Fibroblast of skin of right quadriceps (primary cell): ENCODE measurements around the gene ALDH1A2.
"Not testable (repeated sequence)": the region's sequence is repeated elsewhere in the genome, so short reads cannot be mapped to it uniquely, and the experiment has no call there.

Source experiments
- DNase-seq: peaks from one replicate; pipeline ENCODE4 v3.0.0-alpha.2; 2013

ALDH1A2 gene

GRCh38 chr15:58066042-58066867, 744 bp upstream of the ALDH1A2 start:
- DNase-seq = peak; percentile 40

GRCh38 chr15:58064980-58065444, 499 bp downstream of the ALDH1A2 start:
- DNase-seq = no peak

- DNase-seq = no peak
Observed at GRCh38 chr15:58064082-58064979, 1.2 kb downstream of the ALDH1A2 start.

GRCh38 chr15:58063614-58064013, 1.9 kb downstream of the ALDH1A2 start:
- DNase-seq = no peak

GRCh38 chr15:58062983-58063382, 2.5 kb downstream of the ALDH1A2 start:
- no peak for DNase-seq

- no peak for DNase-seq
Observed at GRCh38 chr15:58062175-58062574, 3.3 kb downstream of the ALDH1A2 start.

GRCh38 chr15:58060575-58060974, 4.9 kb downstream of the ALDH1A2 start:
- DNase-seq = no peak

- no peak for DNase-seq
Observed at GRCh38 chr15:58058729-58059128, 6.8 kb downstream of the ALDH1A2 start.

- DNase-seq = no peak
Observed at GRCh38 chr15:58058073-58058472, 7.4 kb downstream of the ALDH1A2 start.

- no peak for DNase-seq
Observed at GRCh38 chr15:58057559-58057958, 8.0 kb downstream of the ALDH1A2 start.

- no peak for DNase-seq
Observed at GRCh38 chr15:58056015-58056414, 9.5 kb downstream of the ALDH1A2 start.

- no peak for DNase-seq
Observed at GRCh38 chr15:58053315-58054153, 12.0 kb downstream of the ALDH1A2 start.

- DNase-seq = no peak
Observed at GRCh38 chr15:58052334-58052733, 13.2 kb downstream of the ALDH1A2 start.

- DNase-seq = no peak
Observed at GRCh38 chr15:58049520-58050227, 15.8 kb downstream of the ALDH1A2 start.

- no peak for DNase-seq
Observed at GRCh38 chr15:58048261-58048660, 17.2 kb downstream of the ALDH1A2 start.

GRCh38 chr15:58047149-58047548, 18.4 kb downstream of the ALDH1A2 start:
- DNase-seq = no peak

- no peak for DNase-seq
Observed at GRCh38 chr15:58046467-58046866, 19.0 kb downstream of the ALDH1A2 start.

- DNase-seq = not testable (repeated sequence)
Observed at GRCh38 chr15:58045376-58045775, 20.1 kb downstream of the ALDH1A2 start.

GRCh38 chr15:58044551-58044950, 21.0 kb downstream of the ALDH1A2 start:
- no peak for DNase-seq

GRCh38 chr15:58043192-58043903, 22.2 kb downstream of the ALDH1A2 start:
- DNase-seq = peak; percentile 29

- no peak for DNase-seq
Observed at GRCh38 chr15:58042006-58042405, 23.5 kb downstream of the ALDH1A2 start.
